Stimulated activated CD8-positive, alpha-beta memory T cell treated with anti-CD3 and anti-CD28 coated beads, Interleukin-12 subunit alpha, Interleukin-12 subunit beta, amount 100 ng/mL, for 4 hours (primary cell): ENCODE data around the gene OR1F1.
"Not testable (repeated sequence)": the region's sequence is repeated elsewhere in the genome, so short reads cannot be mapped to it uniquely, and the experiment has no call there.

Experiments used
- DNase-seq: peaks from one replicate; pipeline ENCODE4 v3.0.0-alpha.2; 2020; ENCODE audit warnings: low read depth

OR1F1 gene

GRCh38 chr16:3187798-3188674 is at the start of gene OR1F1:
TSS of gene OR1F1 (plus strand) at chr16:3188204.
- DNase-seq, result no peak

GRCh38 chr16:3138342-3138741 is 49.7 kb upstream of the OR1F1 start:
- no peak for DNase-seq

GRCh38 chr16:3138823-3139426 is 49.1 kb upstream of the OR1F1 start:
- DNase-seq, result no peak

- DNase-seq, result not testable (repeated sequence)
Measured at GRCh38 chr16:3139561-3139960, 48.4 kb upstream of the OR1F1 start.

GRCh38 chr16:3140603-3141427 is 47.2 kb upstream of the OR1F1 start:
- DNase-seq, result no peak

GRCh38 chr16:3141781-3142311 is 46.2 kb upstream of the OR1F1 start:
- DNase-seq, result no peak

GRCh38 chr16:3142327-3142726 is 45.7 kb upstream of the OR1F1 start:
- DNase-seq, result no peak

- no peak for DNase-seq
Measured at GRCh38 chr16:3142770-3143169, 45.2 kb upstream of the OR1F1 start.

GRCh38 chr16:3143189-3143588 is 44.8 kb upstream of the OR1F1 start:
- DNase-seq, result no peak

GRCh38 chr16:3143598-3144320 is 44.2 kb upstream of the OR1F1 start:
- no peak for DNase-seq

- DNase-seq, result no peak
Measured at GRCh38 chr16:3144321-3144983, 43.6 kb upstream of the OR1F1 start.

GRCh38 chr16:3145151-3145550 is 42.9 kb upstream of the OR1F1 start:
- DNase-seq, result no peak

GRCh38 chr16:3145660-3146059 is 42.3 kb upstream of the OR1F1 start:
- DNase-seq, result no peak

- DNase-seq, result no peak
Measured at GRCh38 chr16:3147046-3147756, 40.8 kb upstream of the OR1F1 start.

GRCh38 chr16:3147757-3148104 is 40.3 kb upstream of the OR1F1 start:
- no peak for DNase-seq

- no peak for DNase-seq
Measured at GRCh38 chr16:3148256-3149192, 39.5 kb upstream of the OR1F1 start.

GRCh38 chr16:3149193-3149530 is 38.8 kb upstream of the OR1F1 start:
- DNase-seq, result no peak

- DNase-seq, result no peak
Measured at GRCh38 chr16:3149630-3150345, 38.2 kb upstream of the OR1F1 start.
